Measurements from ENCODE around the gene AKAP10. TPM values are rescaled to one million over a fixed set of nuclear protein-coding genes. Genes with fewer than 3 reads are reported as not detected.
"Not testable (repeated sequence)": the region's sequence is repeated elsewhere in the genome, so short reads cannot be mapped to it uniquely, and the experiment has no call there.

Gene AKAP10
- total and polyA plus RNA-seq, 4 donors, result 5.8 to 48.7 (median 25.7) TPM

GRCh38 chr17:19896679-19897078, 80.9 kb downstream of the AKAP10 start:
- ATAC-seq (ENCODE audit: low FRiP score), result no peak
- intact Hi-C loops (cut with DNase I), result no loop called here
- no peaks in the 10 kb centered on the region for H3K4me1 ChIP-seq (ENCODE audit: control insufficient read depth in 1 of 2, insufficient read depth in 2 of 2, low read length in 2 of 2)
- no peak for DNase-seq
- H3K27me3 ChIP-seq (ENCODE audit: control insufficient read depth in 1 of 2, insufficient read depth in 2 of 2, low read length in 1 of 2), result no peaks in the 10 kb centered on the region
- H3K27ac ChIP-seq (ENCODE audit: low read depth in 1 of 2, low read length in 2 of 2), result no peak overlapping the region
- H3K4me3 ChIP-seq (ENCODE audit: low read length in 2 of 2), result no peak overlapping the region
- WGBS, 2 donors, result 84 to 85% methylated on average over 2 of the region's 2 CpGs
- H3K9me3 ChIP-seq (ENCODE audit: control insufficient read depth, low read length), result no peaks in the 10 kb centered on the region
- no peaks in the 10 kb centered on the region for H3K36me3 ChIP-seq (ENCODE audit: control insufficient read depth in 1 of 2, insufficient read depth in 2 of 2, low read length in 1 of 2)

GRCh38 chr17:19890554-19890953, 87.1 kb downstream of the AKAP10 start:
- H3K4me3 ChIP-seq (ENCODE audit: low read length in 2 of 2); H3K27me3 ChIP-seq (ENCODE audit: control insufficient read depth in 1 of 2, insufficient read depth in 2 of 2, low read length in 1 of 2); H3K27ac ChIP-seq (ENCODE audit: low read depth in 1 of 2, low read length in 2 of 2); ATAC-seq (ENCODE audit: low FRiP score); intact Hi-C loops (cut with DNase I); H3K36me3 ChIP-seq (ENCODE audit: control insufficient read depth in 1 of 2, insufficient read depth in 2 of 2, low read length in 1 of 2); H3K4me1 ChIP-seq (ENCODE audit: control insufficient read depth in 1 of 2, insufficient read depth in 2 of 2, low read length in 2 of 2); H3K9me3 ChIP-seq (ENCODE audit: control insufficient read depth, low read length); DNase-seq: not testable (repeated sequence)
- WGBS, 2 donors, result 90 to 92% methylated on average over 5 of the region's 5 CpGs

GRCh38 chr17:19890001-19890400, 87.6 kb downstream of the AKAP10 start:
- WGBS, 2 donors, result 93 to 95% methylated on average over 5 of the region's 5 CpGs
- ATAC-seq (ENCODE audit: low FRiP score); H3K9me3 ChIP-seq (ENCODE audit: control insufficient read depth, low read length); intact Hi-C loops (cut with DNase I); H3K27ac ChIP-seq (ENCODE audit: low read depth in 1 of 2, low read length in 2 of 2); H3K4me1 ChIP-seq (ENCODE audit: control insufficient read depth in 1 of 2, insufficient read depth in 2 of 2, low read length in 2 of 2); H3K27me3 ChIP-seq (ENCODE audit: control insufficient read depth in 1 of 2, insufficient read depth in 2 of 2, low read length in 1 of 2); DNase-seq; H3K36me3 ChIP-seq (ENCODE audit: control insufficient read depth in 1 of 2, insufficient read depth in 2 of 2, low read length in 1 of 2); H3K4me3 ChIP-seq (ENCODE audit: low read length in 2 of 2): not testable (repeated sequence)

- no peaks in the 10 kb centered on the region for H3K27me3 ChIP-seq (ENCODE audit: control insufficient read depth in 1 of 2, insufficient read depth in 2 of 2, low read length in 1 of 2)
- intact Hi-C loops (cut with DNase I), result no loop called here
- H3K4me3 ChIP-seq (ENCODE audit: low read length in 2 of 2), result no peak overlapping the region
- DNase-seq (no peak), ATAC-seq (ENCODE audit: low FRiP score) (no peak)
- no peaks in the 10 kb centered on the region for H3K36me3 ChIP-seq (ENCODE audit: control insufficient read depth in 1 of 2, insufficient read depth in 2 of 2, low read length in 1 of 2)
- no peak overlapping the region for H3K27ac ChIP-seq (ENCODE audit: low read depth in 1 of 2, low read length in 2 of 2)
- H3K4me1 ChIP-seq (ENCODE audit: control insufficient read depth in 1 of 2, insufficient read depth in 2 of 2, low read length in 2 of 2), result no peaks in the 10 kb centered on the region
- H3K9me3 ChIP-seq (ENCODE audit: control insufficient read depth, low read length), result no peaks in the 10 kb centered on the region
These were observed 91.5 kb downstream of the AKAP10 start for GRCh38 chr17:19886116-19886515.

- intact Hi-C loops (cut with DNase I), result no loop called here
- Histone ChIP-seq H3K9me3 (ENCODE audit: control insufficient read depth, low read length) (no peaks in the 10 kb centered on the region), H3K36me3 (ENCODE audit: control insufficient read depth in 1 of 2, insufficient read depth in 2 of 2, low read length in 1 of 2) (no peaks in the 10 kb centered on the region), H3K4me3 (ENCODE audit: low read length in 2 of 2) (no peak overlapping the region), H3K27me3 (ENCODE audit: control insufficient read depth in 1 of 2, insufficient read depth in 2 of 2, low read length in 1 of 2) (no peaks in the 10 kb centered on the region), H3K4me1 (ENCODE audit: control insufficient read depth in 1 of 2, insufficient read depth in 2 of 2, low read length in 2 of 2) (no peaks in the 10 kb centered on the region), H3K27ac (ENCODE audit: low read depth in 1 of 2, low read length in 2 of 2) (no peak overlapping the region)
- 84 to 85% methylated on average over 8 of the region's 8 CpGs for WGBS, 2 donors
- ATAC-seq (ENCODE audit: low FRiP score) (no peak), DNase-seq (no peak)
These were observed 94.0 kb downstream of the AKAP10 start for GRCh38 chr17:19883537-19884215.

- no peak for DNase-seq
- Histone ChIP-seq H3K36me3 (ENCODE audit: control insufficient read depth in 1 of 2, insufficient read depth in 2 of 2, low read length in 1 of 2) (no peaks in the 10 kb centered on the region), H3K27me3 (ENCODE audit: control insufficient read depth in 1 of 2, insufficient read depth in 2 of 2, low read length in 1 of 2) (no peaks in the 10 kb centered on the region), H3K4me1 (ENCODE audit: control insufficient read depth in 1 of 2, insufficient read depth in 2 of 2, low read length in 2 of 2) (no peaks in the 10 kb centered on the region), H3K27ac (ENCODE audit: low read depth in 1 of 2, low read length in 2 of 2) (no peak overlapping the region), H3K9me3 (ENCODE audit: control insufficient read depth, low read length) (no peaks in the 10 kb centered on the region), H3K4me3 (ENCODE audit: low read length in 2 of 2) (no peak overlapping the region)
- no peak for ATAC-seq (ENCODE audit: low FRiP score)
- 74 to 85% methylated on average over 4 of the region's 4 CpGs for WGBS, 2 donors
- intact Hi-C loops (cut with DNase I), result no loop called here
These were observed 97.2 kb downstream of the AKAP10 start for GRCh38 chr17:19880393-19880792.

GRCh38 chr17:19877364-19877945, 100.2 kb downstream of the AKAP10 start:
- Histone ChIP-seq H3K36me3 (ENCODE audit: control insufficient read depth in 1 of 2, insufficient read depth in 2 of 2, low read length in 1 of 2) (no peaks in the 10 kb centered on the region), H3K27ac (ENCODE audit: low read depth in 1 of 2, low read length in 2 of 2) (no peak overlapping the region), H3K27me3 (ENCODE audit: control insufficient read depth in 1 of 2, insufficient read depth in 2 of 2, low read length in 1 of 2) (no peaks in the 10 kb centered on the region), H3K4me3 (ENCODE audit: low read length in 2 of 2) (no peak overlapping the region), H3K4me1 (ENCODE audit: control insufficient read depth in 1 of 2, insufficient read depth in 2 of 2, low read length in 2 of 2) (no peaks in the 10 kb centered on the region), H3K9me3 (ENCODE audit: control insufficient read depth, low read length) (no peaks in the 10 kb centered on the region)
- ATAC-seq (ENCODE audit: low FRiP score) (no peak), DNase-seq (no peak)
- intact Hi-C loops (cut with DNase I), result no loop called here
- 45 to 47% methylated on average over 6 of the region's 6 CpGs for WGBS, 2 donors

- Histone ChIP-seq H3K36me3 (ENCODE audit: control insufficient read depth in 1 of 2, insufficient read depth in 2 of 2, low read length in 1 of 2) (no peaks in the 10 kb centered on the region), H3K4me3 (ENCODE audit: low read length in 2 of 2) (no peak overlapping the region), H3K9me3 (ENCODE audit: control insufficient read depth, low read length) (no peaks in the 10 kb centered on the region), H3K4me1 (ENCODE audit: control insufficient read depth in 1 of 2, insufficient read depth in 2 of 2, low read length in 2 of 2) (no peaks in the 10 kb centered on the region), H3K27me3 (ENCODE audit: control insufficient read depth in 1 of 2, insufficient read depth in 2 of 2, low read length in 1 of 2) (no peaks in the 10 kb centered on the region), H3K27ac (ENCODE audit: low read depth in 1 of 2, low read length in 2 of 2) (no peak overlapping the region)
- peak in 1 of 2 donors; percentile 89 for DNase-seq
- 79 to 80% methylated on average over 13 of the region's 13 CpGs for WGBS, 2 donors
- intact Hi-C loops (cut with DNase I), result no loop called here
- ATAC-seq (ENCODE audit: low FRiP score), result peak; percentile 66
These were observed 101.0 kb downstream of the AKAP10 start for GRCh38 chr17:19876529-19877161.

GRCh38 chr17:19874256-19874655, 103.4 kb downstream of the AKAP10 start:
- H3K9me3 ChIP-seq (ENCODE audit: control insufficient read depth, low read length), result no peaks in the 10 kb centered on the region
- intact Hi-C loops (cut with DNase I), result no loop called here
- H3K27ac ChIP-seq (ENCODE audit: low read depth in 1 of 2, low read length in 2 of 2), result no peak overlapping the region
- no peak overlapping the region for H3K4me3 ChIP-seq (ENCODE audit: low read length in 2 of 2)
- DNase-seq (no peak), ATAC-seq (ENCODE audit: low FRiP score) (no peak)
- H3K4me1 ChIP-seq (ENCODE audit: control insufficient read depth in 1 of 2, insufficient read depth in 2 of 2, low read length in 2 of 2), result no peaks in the 10 kb centered on the region
- WGBS, 2 donors, result 83 to 84% methylated on average over 10 of the region's 10 CpGs
- no peaks in the 10 kb centered on the region for H3K36me3 ChIP-seq (ENCODE audit: control insufficient read depth in 1 of 2, insufficient read depth in 2 of 2, low read length in 1 of 2)
- no peaks in the 10 kb centered on the region for H3K27me3 ChIP-seq (ENCODE audit: control insufficient read depth in 1 of 2, insufficient read depth in 2 of 2, low read length in 1 of 2)
